ENCODE results near the gene NOS2. TPM values are rescaled to one million over a fixed set of nuclear protein-coding genes. Genes with fewer than 3 reads are reported as not detected.
"Not testable (repeated sequence)": the region's sequence is repeated elsewhere in the genome, so short reads cannot be mapped to it uniquely, and the experiment has no call there.

NOS2 gene
- total RNA-seq, 4 donors from 2014 or later: 0.57 to 1.1 (median 0.59) TPM; not detected in 1

GRCh38 chr17:27751166-27751565 lies 49.2 kb downstream of the NOS2 start:
- H3K4me3 ChIP-seq (ENCODE audit: low read depth, poor library complexity, severe bottlenecking): no peak overlapping the region
- peak in 1 of 2 donors; percentile 57 for DNase-seq (ENCODE audit: low spot score in 2 of 2)
- no peak for TF ChIP-seq POLR2A (IDR thresholded peaks at IDR 0.05)
- TF ChIP-seq, protein P1, sequence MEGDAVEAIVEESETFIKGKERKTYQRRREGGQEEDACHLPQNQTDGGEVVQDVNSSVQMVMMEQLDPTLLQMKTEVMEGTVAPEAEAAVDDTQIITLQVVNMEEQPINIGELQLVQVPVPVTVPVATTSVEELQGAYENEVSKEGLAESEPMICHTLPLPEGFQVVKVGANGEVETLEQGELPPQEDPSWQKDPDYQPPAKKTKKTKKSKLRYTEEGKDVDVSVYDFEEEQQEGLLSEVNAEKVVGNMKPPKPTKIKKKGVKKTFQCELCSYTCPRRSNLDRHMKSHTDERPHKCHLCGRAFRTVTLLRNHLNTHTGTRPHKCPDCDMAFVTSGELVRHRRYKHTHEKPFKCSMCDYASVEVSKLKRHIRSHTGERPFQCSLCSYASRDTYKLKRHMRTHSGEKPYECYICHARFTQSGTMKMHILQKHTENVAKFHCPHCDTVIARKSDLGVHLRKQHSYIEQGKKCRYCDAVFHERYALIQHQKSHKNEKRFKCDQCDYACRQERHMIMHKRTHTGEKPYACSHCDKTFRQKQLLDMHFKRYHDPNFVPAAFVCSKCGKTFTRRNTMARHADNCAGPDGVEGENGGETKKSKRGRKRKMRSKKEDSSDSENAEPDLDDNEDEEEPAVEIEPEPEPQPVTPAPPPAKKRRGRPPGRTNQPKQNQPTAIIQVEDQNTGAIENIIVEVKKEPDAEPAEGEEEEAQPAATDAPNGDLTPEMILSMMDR (IDR thresholded peaks at IDR 0.05): no peak
- intact Hi-C loops (cut with DNase I; ENCODE audit: low total_unique reads): no loop called here
- 78 to 91% methylated on average over 8 of the region's 8 CpGs for WGBS, 2 donors

- 92 to 94% methylated on average over 15 of the region's 15 CpGs for WGBS, 2 donors
- H3K4me3 ChIP-seq (ENCODE audit: low read depth, poor library complexity, severe bottlenecking); intact Hi-C loops (cut with DNase I; ENCODE audit: low total_unique reads): not testable (repeated sequence)
- peak in 1 of 2 donors; percentile 78 for DNase-seq (ENCODE audit: low spot score in 2 of 2)
Observed at GRCh38 chr17:27749562-27750150, 50.7 kb downstream of the NOS2 start.

- DNase-seq (ENCODE audit: low spot score in 2 of 2): no peak
- WGBS, 2 donors: 58 to 67% methylated on average over 5 of the region's 5 CpGs
- intact Hi-C loops (cut with DNase I; ENCODE audit: low total_unique reads): no loop called here
- no peak overlapping the region for H3K4me3 ChIP-seq (ENCODE audit: low read depth, poor library complexity, severe bottlenecking)
- no peak for TF ChIP-seq POLR2A (IDR thresholded peaks at IDR 0.05)
- TF ChIP-seq, protein P1 (IDR thresholded peaks at IDR 0.05): no peak
Observed at GRCh38 chr17:27748360-27748825, 51.9 kb downstream of the NOS2 start.

DNA sequence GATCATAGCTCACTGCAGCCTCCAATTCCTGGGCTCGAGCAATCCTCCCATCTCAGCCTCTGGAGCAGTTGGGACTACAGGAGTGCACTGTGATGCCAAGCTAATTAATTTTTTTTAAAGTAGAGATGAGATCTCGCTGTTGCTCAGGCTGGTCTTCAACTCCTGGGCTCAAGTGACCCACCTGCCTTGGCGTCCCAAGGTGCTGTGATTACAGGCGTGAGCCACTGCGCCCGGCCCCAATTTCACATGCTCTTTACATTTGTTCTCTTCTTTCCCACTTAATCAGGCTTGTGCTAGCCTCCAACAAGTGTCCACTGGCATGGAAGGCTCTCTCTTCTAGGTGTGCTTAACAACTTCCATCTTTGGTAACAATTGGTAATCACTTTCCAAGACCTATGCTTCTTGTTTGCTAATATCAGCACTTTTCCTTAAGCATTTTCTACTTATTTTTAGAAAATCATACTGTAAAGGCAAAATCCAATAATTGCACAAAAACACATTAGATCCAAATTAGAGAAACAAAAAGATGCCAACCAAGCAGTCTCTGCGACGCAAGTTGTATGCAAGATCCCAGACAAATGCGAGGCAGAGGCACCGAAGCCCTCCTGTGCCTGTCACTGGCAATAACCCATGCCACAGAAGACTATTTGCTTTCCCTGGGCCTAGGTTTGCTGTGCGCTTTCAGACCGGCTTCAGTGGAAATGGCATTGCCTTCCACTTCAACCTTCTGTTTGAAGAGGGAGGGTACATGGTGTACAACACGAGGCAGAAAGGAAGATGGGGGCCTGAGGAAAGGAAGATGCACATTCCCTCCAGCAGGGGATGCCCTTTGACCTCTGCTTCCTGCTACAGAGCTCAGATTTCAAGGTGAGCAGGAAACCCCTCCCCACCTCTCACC lies 52.6 kb downstream of the NOS2 start:
- TF ChIP-seq, protein P1 (IDR thresholded peaks at IDR 0.05): no peak
- TF ChIP-seq POLR2A (IDR thresholded peaks at IDR 0.05): no peak
- DNase-seq (ENCODE audit: low spot score in 2 of 2): peak in 1 of 2 donors; percentile 60
- no peak overlapping the region for H3K4me3 ChIP-seq (ENCODE audit: low read depth, poor library complexity, severe bottlenecking)
- intact Hi-C loops (cut with DNase I; ENCODE audit: low total_unique reads): no loop called here
- WGBS, 2 donors: 87% methylated on average over 13 of the region's 13 CpGs

- TF ChIP-seq, protein P1 (IDR thresholded peaks at IDR 0.05): no peak
- no peak for TF ChIP-seq POLR2A (IDR thresholded peaks at IDR 0.05)
- WGBS, 2 donors: 89 to 98% methylated on average over 5 of the region's 5 CpGs
- H3K4me3 ChIP-seq (ENCODE audit: low read depth, poor library complexity, severe bottlenecking): no peak overlapping the region
- peak in 1 of 2 donors; percentile 37 for DNase-seq (ENCODE audit: low spot score in 2 of 2)
- intact Hi-C loops (cut with DNase I; ENCODE audit: low total_unique reads): no loop called here
Observed at GRCh38 chr17:27746881-27747280, 53.4 kb downstream of the NOS2 start.

GRCh38 chr17:27746320-27746719 lies 54.0 kb downstream of the NOS2 start:
- DNase-seq (ENCODE audit: low spot score in 2 of 2); intact Hi-C loops (cut with DNase I; ENCODE audit: low total_unique reads); H3K4me3 ChIP-seq (ENCODE audit: low read depth, poor library complexity, severe bottlenecking): not testable (repeated sequence)
- WGBS, 2 donors: 86 to 92% methylated on average over 1 of the region's 5 CpGs

DNA sequence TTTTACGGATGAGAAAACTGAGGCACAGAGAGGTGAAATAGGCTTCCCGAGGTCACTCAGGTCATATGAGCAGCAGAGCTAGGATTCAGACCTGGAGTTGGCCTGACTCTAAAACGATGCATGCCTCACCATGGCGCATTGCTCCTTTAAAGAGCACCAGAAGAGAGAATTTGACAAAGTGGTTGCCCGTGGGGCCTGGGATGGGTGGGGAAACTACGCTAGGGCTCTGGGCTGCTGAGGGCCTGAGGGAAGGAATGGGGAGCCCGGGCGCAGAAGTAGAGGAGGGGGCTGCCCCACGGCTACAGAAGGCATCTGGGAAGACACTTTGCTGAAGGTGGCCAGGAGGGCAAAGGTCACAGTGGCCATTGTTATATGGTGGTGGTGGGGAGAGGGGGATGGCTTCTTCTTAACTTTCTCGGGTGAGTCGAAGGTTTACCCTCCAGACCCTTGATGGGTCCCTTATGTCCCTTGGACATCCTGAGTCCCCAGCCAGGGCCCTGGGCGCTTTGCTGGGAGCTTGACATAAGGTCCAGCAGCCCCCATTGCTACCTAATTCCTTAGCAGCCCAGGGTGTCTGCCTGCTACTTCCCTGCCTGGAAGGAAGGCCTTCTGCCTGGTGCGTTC lies 55.0 kb downstream of the NOS2 start:
- 80 to 88% methylated on average over 13 of the region's 13 CpGs for WGBS, 2 donors
- intact Hi-C loops (cut with DNase I; ENCODE audit: low total_unique reads); H3K4me3 ChIP-seq (ENCODE audit: low read depth, poor library complexity, severe bottlenecking): not testable (repeated sequence)
- peak in 1 of 2 donors; percentile 62 for DNase-seq (ENCODE audit: low spot score in 2 of 2)

Data from lower leg skin (tissue), 4 donors.